Fibroblast of lung (primary cell): Measurements from ENCODE around the gene SLC28A1. TPM values are rescaled to one million over a fixed set of nuclear protein-coding genes. Genes with fewer than 3 reads are reported as not detected.
"Not testable (repeated sequence)": the region's sequence is repeated elsewhere in the genome, so short reads cannot be mapped to it uniquely, and the experiment has no call there.

Source experiments
- DNase-seq, 2 donors: peaks; one replicate each; pipeline versions ENCODE4 v3.0.0 to v3.0.0-alpha.2; 2010; ENCODE audit warnings: low read depth in 2 of 2
- H2AFZ ChIP-seq: 2 replicates; pipeline ENCODE4 v1.5.1; 2012; ENCODE audit warnings: low read length, control low read depth, inconsistent platforms
- H3K27ac ChIP-seq: 2 replicates; pipeline ENCODE4 v1.5.1; 2011; ENCODE audit warnings: low read length, control low read depth; ENCODE audit not compliant: insufficient read depth
- H3K27me3 ChIP-seq: 2 replicates; pipeline ENCODE4 v1.5.1; 2011; ENCODE audit warnings: mild to moderate bottlenecking, low read length; ENCODE audit not compliant: control insufficient read depth, insufficient read depth
- H3K36me3 ChIP-seq: 2 replicates; pipeline ENCODE4 v1.5.1; 2011; ENCODE audit warnings: low read length; ENCODE audit not compliant: control insufficient read depth, insufficient read depth
- H3K4me1 ChIP-seq: 2 replicates; pipeline ENCODE4 v1.5.1; 2011; ENCODE audit warnings: low read length; ENCODE audit not compliant: control insufficient read depth, insufficient read depth; ENCODE audit errors: extremely low read depth
- H3K4me2 ChIP-seq: 2 replicates; pipeline ENCODE4 v1.5.1; 2011; ENCODE audit warnings: low read length, control low read depth; ENCODE audit not compliant: insufficient read depth; ENCODE audit errors: extremely low read depth
- H3K4me3 ChIP-seq, 4 experiments: fragments of 200-600 bp in 1 of 4; sonication (generic) in 1 of 4; replicated peaks in 1 of 4; 2 replicates each; pipeline ENCODE4 v1.5.1; 2011 to 2016; ENCODE audit warnings: low read length in 4 of 4, low read depth in 3 of 4, mild to moderate bottlenecking in 3 of 4, control low read depth in 2 of 4, inconsistent platforms in 1 of 4, mixed read lengths in 1 of 4; ENCODE audit not compliant: insufficient read depth in 1 of 4; ENCODE audit errors: control extremely low read depth in 1 of 4
- H3K79me2 ChIP-seq: 2 replicates; pipeline ENCODE4 v1.5.1; 2012; ENCODE audit warnings: mild to moderate bottlenecking, low read length, inconsistent platforms; ENCODE audit not compliant: control insufficient read depth, insufficient read depth
- H3K9ac ChIP-seq: 2 replicates; pipeline ENCODE4 v1.5.1; 2011; ENCODE audit warnings: mild to moderate bottlenecking, low read length, control low read depth; ENCODE audit not compliant: insufficient read depth
- H3K9me3 ChIP-seq: 2 replicates; pipeline ENCODE4 v1.5.1; 2012; ENCODE audit warnings: low read depth, low read length; ENCODE audit not compliant: control insufficient read depth, insufficient read depth
- H4K20me1 ChIP-seq: 2 replicates; pipeline ENCODE4 v1.5.1; 2011; ENCODE audit warnings: low read length; ENCODE audit not compliant: control insufficient read depth, insufficient read depth; ENCODE audit errors: extremely low read depth
- CTCF ChIP-seq, 2 donors: IDR thresholded peaks in 1 of 2; conservative IDR thresholded peaks in 1 of 2; 1 replicate in 1 of 2; 2 replicates in 1 of 2; pipeline ENCODE4 v1.5.1; 2011 to 2012; ENCODE audit warnings: low read length in 2 of 2, control low read depth in 1 of 2, inconsistent platforms in 1 of 2, low read depth in 1 of 2, mild to moderate bottlenecking in 1 of 2
- EZH2 ChIP-seq: IDR thresholded peaks from 2 replicates; pipeline ENCODE4 v1.5.1; 2012; ENCODE audit warnings: low read length, control low read depth, mild to moderate bottlenecking; ENCODE audit errors: missing control alignments
- polyA plus RNA-seq, 2 donors: library from polyadenylated mRNA; depleted of rRNA in 1 of 2; stranded (reverse) in 1 of 2; unstranded in 1 of 2; fragments of >200 nt; gene quantifications; 2 replicates each; pipeline ENCODE4 v1.2.1, GENCODE V29; 2011 to 2012; ENCODE audit warnings: missing spikeins in 1 of 2
- total RNA-seq: library from RNA; depleted of rRNA; stranded (reverse); fragments of >200 nt; gene quantifications from 2 replicates; pipeline ENCODE4 v1.2.1, GENCODE V29; 2014

The SLC28A1 gene
- total and polyA plus RNA-seq, 2 donors (not counting 1 experiment from before 2014, with no cell fraction given): not detected

GRCh38 chr15:84876269-84876668 lies 8.2 kb upstream of the SLC28A1 start:
- no peak overlapping the region for H3K9ac ChIP-seq
- H3K27me3 ChIP-seq: peaks cover 5% of the 10 kb centered on the region
- no peaks in the 10 kb centered on the region for H3K4me1 ChIP-seq
- H3K27ac ChIP-seq: no peak overlapping the region
- H3K36me3 ChIP-seq: no peaks in the 10 kb centered on the region
- TF ChIP-seq CTCF (conservative IDR thresholded peaks at IDR 0.05 in 1 of 2, IDR thresholded peaks at IDR 0.05 in 1 of 2; ENCODE audit: low read depth in 1 of 2, low read length in 2 of 2) (no peak), EZH2 (no peak)
- H3K9me3 ChIP-seq: no peaks in the 10 kb centered on the region
- no peak overlapping the region for H2AFZ ChIP-seq
- DNase-seq: no peak
- no peak overlapping the region for H3K4me3 ChIP-seq
- no peaks in the 10 kb centered on the region for H4K20me1 ChIP-seq
- no peak overlapping the region for H3K4me2 ChIP-seq
- H3K79me2 ChIP-seq: no peaks in the 10 kb centered on the region

GRCh38 chr15:84877701-84878100 lies 6.8 kb upstream of the SLC28A1 start:
- DNase-seq, H3K4me3 ChIP-seq, H3K79me2 ChIP-seq, H3K9ac ChIP-seq, H3K27me3 ChIP-seq, H4K20me1 ChIP-seq, H3K9me3 ChIP-seq, H3K4me2 ChIP-seq, H3K36me3 ChIP-seq, H3K4me1 ChIP-seq, H2AFZ ChIP-seq, H3K27ac ChIP-seq: not testable (repeated sequence)

GRCh38 chr15:84878504-84878903 lies 6.0 kb upstream of the SLC28A1 start:
- H3K4me2 ChIP-seq: no peak overlapping the region
- H3K9ac ChIP-seq: no peak overlapping the region
- H2AFZ ChIP-seq: peak overlapping the region; percentile 24

More at GRCh38 chr15:84878504-84878903, 6.0 kb upstream of the SLC28A1 start:
- TF ChIP-seq CTCF (conservative IDR thresholded peaks at IDR 0.05 in 1 of 2, IDR thresholded peaks at IDR 0.05 in 1 of 2; ENCODE audit: low read depth in 1 of 2, low read length in 2 of 2) (peak; percentile 61 to 70), EZH2 (no peak)
- Histone ChIP-seq H3K27me3 (no peaks in the 10 kb centered on the region), H3K4me3 (no peak overlapping the region), H3K36me3 (no peaks in the 10 kb centered on the region), H3K27ac (no peak overlapping the region), H3K4me1 (no peaks in the 10 kb centered on the region), H4K20me1 (no peaks in the 10 kb centered on the region), H3K9me3 (no peaks in the 10 kb centered on the region), H3K79me2 (no peaks in the 10 kb centered on the region)
- DNase-seq: peak; percentile 39 to 59
